HG02938 (cell line): Measurements from ENCODE around the gene DOCK3.
"Not testable (repeated sequence)": the region's sequence is repeated elsewhere in the genome, so short reads cannot be mapped to it uniquely, and the experiment has no call there.

Experiments
- ATAC-seq: cut with Tn5 transposase; IDR thresholded peaks from one replicate; pipeline ENCODE4 v1.9.1; 2021; ENCODE audit warnings: mild to moderate bottlenecking, moderate library complexity; ENCODE audit not compliant: unreplicated experiment

Gene DOCK3

GRCh38 chr3:51282931-51283330 is 608.2 kb downstream of the DOCK3 start:
- no peak for ATAC-seq

- ATAC-seq: no peak
Observed at GRCh38 chr3:51283421-51283820, 608.7 kb downstream of the DOCK3 start.

- ATAC-seq: peak; percentile 85
Observed at GRCh38 chr3:51295625-51296024, 620.9 kb downstream of the DOCK3 start.

- no peak for ATAC-seq
Observed at GRCh38 chr3:51297333-51297732, 622.6 kb downstream of the DOCK3 start.

- ATAC-seq: no peak
Observed at GRCh38 chr3:51304230-51304629, 629.5 kb downstream of the DOCK3 start.

GRCh38 chr3:51306093-51306492 is 631.4 kb downstream of the DOCK3 start:
- ATAC-seq: no peak

GRCh38 chr3:51307458-51307857 is 632.7 kb downstream of the DOCK3 start:
- ATAC-seq: no peak

- ATAC-seq: not testable (repeated sequence)
Observed at GRCh38 chr3:51307945-51308607, 633.3 kb downstream of the DOCK3 start.

GRCh38 chr3:51311055-51311454 is 636.3 kb downstream of the DOCK3 start:
- ATAC-seq: no peak

GRCh38 chr3:51328206-51328605 is 653.5 kb downstream of the DOCK3 start:
- no peak for ATAC-seq

GRCh38 chr3:51330046-51330445 is 655.3 kb downstream of the DOCK3 start:
- ATAC-seq: no peak

- no peak for ATAC-seq
Observed at GRCh38 chr3:51332156-51332555, 657.4 kb downstream of the DOCK3 start.

- no peak for ATAC-seq
Observed at GRCh38 chr3:51333021-51333420, 658.3 kb downstream of the DOCK3 start.

- ATAC-seq: no peak
Observed at GRCh38 chr3:51336261-51336660, 661.5 kb downstream of the DOCK3 start.

- ATAC-seq: no peak
Observed at GRCh38 chr3:51337666-51338065, 662.9 kb downstream of the DOCK3 start.

GRCh38 chr3:51338632-51339031 is 663.9 kb downstream of the DOCK3 start:
- ATAC-seq: no peak

GRCh38 chr3:51340013-51340829 is 665.5 kb downstream of the DOCK3 start:
- no peak for ATAC-seq

- ATAC-seq: no peak
Observed at GRCh38 chr3:51340989-51341636, 666.4 kb downstream of the DOCK3 start.

- no peak for ATAC-seq
Observed at GRCh38 chr3:51343918-51344687, 669.4 kb downstream of the DOCK3 start.

GRCh38 chr3:51350751-51351150 is 676.0 kb downstream of the DOCK3 start:
- ATAC-seq: no peak

GRCh38 chr3:51353131-51353530 is 678.4 kb downstream of the DOCK3 start:
- no peak for ATAC-seq
